ENCODE data around the gene IGLL1. TPM values are rescaled to one million over a fixed set of nuclear protein-coding genes. Genes with fewer than 3 reads are reported as not detected.

The IGLL1 gene
- polyA plus RNA-seq, 1 donor from 2014 or later = not detected

- Histone ChIP-seq H3K79me2 (replicated peaks; ENCODE audit: insufficient read depth, low read length) (no peaks in the 10 kb centered on the region), H3K27me3 (ENCODE audit: insufficient read depth, low read depth, low read length) (no peaks in the 10 kb centered on the region), H3K9me3 (ENCODE audit: low read length) (no peaks in the 10 kb centered on the region), H4K20me1 (ENCODE audit: insufficient read depth) (no peaks in the 10 kb centered on the region), H3K9ac (ENCODE audit: low read length) (no peak overlapping the region), H3K9me2 (ENCODE audit: insufficient read depth, low read length) (no peaks in the 10 kb centered on the region), H2AFZ (ENCODE audit: low read depth, low read length) (no peak overlapping the region), H3K36me3 (ENCODE audit: insufficient read depth, low read length) (no peaks in the 10 kb centered on the region), H3K4me2 (ENCODE audit: low read length) (no peak overlapping the region), H3F3A (ENCODE audit: insufficient read depth, low read length, poor library complexity, severe bottlenecking) (no peaks in the 10 kb centered on the region), H3K4me3 (ENCODE audit: low read length) (no peak overlapping the region), H3K27ac (ENCODE audit: low read length) (no peak overlapping the region)
- TF ChIP-seq RAD21 (conservative IDR thresholded peaks at IDR 0.05) (no peak), CTCF (IDR thresholded peaks at IDR 0.05; ENCODE audit: poor library complexity, severe bottlenecking) (no peak), EZH2 (IDR thresholded peaks at IDR 0.05; ENCODE audit: borderline replicate concordance, insufficient read depth, low read length, poor library complexity, severe bottlenecking) (no peak), TAF1 (IDR thresholded peaks at IDR 0.05; ENCODE audit: low read depth) (no peak), EP300 (conservative IDR thresholded peaks at IDR 0.05; ENCODE audit: poor library complexity, severe bottlenecking) (no peak), REST (IDR thresholded peaks at IDR 0.05; ENCODE audit: borderline replicate concordance) (no peak), POLR2AphosphoS5 (IDR thresholded peaks at IDR 0.05) (no peak)
These were observed 1.2 kb upstream of the IGLL1 start for GRCh38 chr22:23581260-23581650.

- Histone ChIP-seq H2AFZ (ENCODE audit: low read depth, low read length) (no peak overlapping the region), H3K27me3 (ENCODE audit: insufficient read depth, low read depth, low read length) (no peaks in the 10 kb centered on the region), H3K4me2 (ENCODE audit: low read length) (no peak overlapping the region), H4K20me1 (ENCODE audit: insufficient read depth) (no peaks in the 10 kb centered on the region), H3K27ac (ENCODE audit: low read length) (no peak overlapping the region), H3K4me3 (ENCODE audit: low read length) (no peak overlapping the region), H3K9me2 (ENCODE audit: insufficient read depth, low read length) (no peaks in the 10 kb centered on the region), H3K9ac (ENCODE audit: low read length) (no peak overlapping the region), H3K79me2 (replicated peaks; ENCODE audit: insufficient read depth, low read length) (no peaks in the 10 kb centered on the region), H3K9me3 (ENCODE audit: low read length) (no peaks in the 10 kb centered on the region), H3F3A (ENCODE audit: insufficient read depth, low read length, poor library complexity, severe bottlenecking) (no peaks in the 10 kb centered on the region), H3K36me3 (ENCODE audit: insufficient read depth, low read length) (no peaks in the 10 kb centered on the region)
- TF ChIP-seq REST (IDR thresholded peaks at IDR 0.05; ENCODE audit: borderline replicate concordance) (no peak), RAD21 (conservative IDR thresholded peaks at IDR 0.05) (no peak), SMC3 (conservative IDR thresholded peaks at IDR 0.05; ENCODE audit: poor library complexity) (no peak), MXI1 (conservative IDR thresholded peaks at IDR 0.05; ENCODE audit: poor library complexity, severe bottlenecking) (no peak), EP300 (conservative IDR thresholded peaks at IDR 0.05; ENCODE audit: poor library complexity, severe bottlenecking) (peak; percentile 36), TAF1 (IDR thresholded peaks at IDR 0.05; ENCODE audit: low read depth) (no peak), POLR2AphosphoS5 (IDR thresholded peaks at IDR 0.05) (peak; percentile 73), EZH2 (IDR thresholded peaks at IDR 0.05; ENCODE audit: borderline replicate concordance, insufficient read depth, low read length, poor library complexity, severe bottlenecking) (no peak), CTCF (IDR thresholded peaks at IDR 0.05; ENCODE audit: poor library complexity, severe bottlenecking) (no peak)
These were observed 628 bp upstream of the IGLL1 start for GRCh38 chr22:23580576-23581259.
